ENCODE measurements around the gene CAMK1G.

Gene CAMK1G

GRCh38 chr1:209583408-209583807 lies at the start of gene CAMK1G:
Gene CAMK1G, plus strand, starts transcription at chr1:209583714. Its CDS starts 11,270 bp downstream, at chr1:209594984.
- no peak for DNase-seq (ENCODE audit: low read depth in 2 of 2)

GRCh38 chr1:209534496-209535250 lies 48.8 kb upstream of the CAMK1G start:
- no peak for DNase-seq (ENCODE audit: low read depth in 2 of 2)

GRCh38 chr1:209536843-209537242 lies 46.7 kb upstream of the CAMK1G start:
- no peak for DNase-seq (ENCODE audit: low read depth in 2 of 2)

GRCh38 chr1:209537336-209538114 lies 46.0 kb upstream of the CAMK1G start:
- DNase-seq (ENCODE audit: low read depth in 2 of 2) = no peak

- no peak for DNase-seq (ENCODE audit: low read depth in 2 of 2)
These were observed 43.9 kb upstream of the CAMK1G start for GRCh38 chr1:209539576-209539975.

GRCh38 chr1:209542585-209542984 lies 40.9 kb upstream of the CAMK1G start:
- no peak for DNase-seq (ENCODE audit: low read depth in 2 of 2)

- DNase-seq (ENCODE audit: low read depth in 2 of 2) = no peak
These were observed 39.4 kb upstream of the CAMK1G start for GRCh38 chr1:209544098-209544497.

GRCh38 chr1:209545423-209545822 lies 38.1 kb upstream of the CAMK1G start:
- DNase-seq (ENCODE audit: low read depth in 2 of 2) = no peak

GRCh38 chr1:209546390-209547085 lies 37.0 kb upstream of the CAMK1G start:
- no peak for DNase-seq (ENCODE audit: low read depth in 2 of 2)

GRCh38 chr1:209547626-209548025 lies 35.9 kb upstream of the CAMK1G start:
- no peak for DNase-seq (ENCODE audit: low read depth in 2 of 2)

- no peak for DNase-seq (ENCODE audit: low read depth in 2 of 2)
These were observed 33.9 kb upstream of the CAMK1G start for GRCh38 chr1:209549443-209550205.

- no peak for DNase-seq (ENCODE audit: low read depth in 2 of 2)
These were observed 33.0 kb upstream of the CAMK1G start for GRCh38 chr1:209550519-209550918.

- no peak for DNase-seq (ENCODE audit: low read depth in 2 of 2)
These were observed 30.9 kb upstream of the CAMK1G start for GRCh38 chr1:209552406-209553264.

- DNase-seq (ENCODE audit: low read depth in 2 of 2) = no peak
These were observed 28.5 kb upstream of the CAMK1G start for GRCh38 chr1:209554761-209555611.

- DNase-seq (ENCODE audit: low read depth in 2 of 2) = no peak
These were observed 27.3 kb upstream of the CAMK1G start for GRCh38 chr1:209556162-209556690.

GRCh38 chr1:209557221-209557620 lies 26.3 kb upstream of the CAMK1G start:
- no peak for DNase-seq (ENCODE audit: low read depth in 2 of 2)

GRCh38 chr1:209560529-209560928 lies 23.0 kb upstream of the CAMK1G start:
- no peak for DNase-seq (ENCODE audit: low read depth in 2 of 2)

GRCh38 chr1:209560952-209561351 lies 22.6 kb upstream of the CAMK1G start:
- DNase-seq (ENCODE audit: low read depth in 2 of 2) = no peak

GRCh38 chr1:209561532-209561931 lies 22.0 kb upstream of the CAMK1G start:
- no peak for DNase-seq (ENCODE audit: low read depth in 2 of 2)

GRCh38 chr1:209564849-209565248 lies 18.7 kb upstream of the CAMK1G start:
- DNase-seq (ENCODE audit: low read depth in 2 of 2) = no peak

Data from activated CD4-positive, alpha-beta T cell treated with anti-CD3 and anti-CD28 coated beads for 24 hours (primary cell).